H1 (cell line): ENCODE measurements around the gene MACROD2. TPM values are rescaled to one million over a fixed set of nuclear protein-coding genes. Genes with fewer than 3 reads are reported as not detected.

Source experiments
- CTCF ChIA-PET: fragments of 300-600 bp; sonication (Branson Sonifier 250); formaldehyde crosslinking; loops from one replicate; lab custom pipeline; 2021; ENCODE audit not compliant: partially characterized antibody; lab: Charles Lee
- POLR2A ChIA-PET: fragments of 300-600 bp; sonication (Branson Sonifier 250); formaldehyde crosslinking; loops from one replicate; lab custom pipeline; 2021; ENCODE audit warnings: inconsistent platforms; ENCODE audit not compliant: partially characterized antibody; lab: Charles Lee
- DNase-seq, 2 experiments: peaks; one replicate each; pipeline versions ENCODE4 v3.0.0 to v3.0.0-alpha.2; 2010 to 2022; ENCODE audit warnings: low spot score in 2 of 2, low read depth in 1 of 2, mixed read lengths in 1 of 2
- FAIRE-seq: peaks from 2 replicates; lab custom pipeline; 2011; peaks lifted over from hg19 to GRCh38; lab: Jason Lieb, UNC
- H2AFZ ChIP-seq: 2 replicates; pipeline ENCODE4 v1.8.1; 2012; ENCODE audit warnings: low read length, inconsistent platforms
- H2AK5ac ChIP-seq: 2 replicates; pipeline ENCODE4 v1.6.1; 2013; ENCODE audit warnings: low read depth, low read length
- H2BK120ac ChIP-seq: replicated peaks from 2 replicates; pipeline ENCODE3; 2013; ENCODE audit warnings: low read depth, low read length, inconsistent platforms
- H2BK12ac ChIP-seq: 2 replicates; pipeline ENCODE4 v1.6.1; 2013; ENCODE audit warnings: low read depth, low read length
- H2BK15ac ChIP-seq: 2 replicates; pipeline ENCODE4 v1.6.1; 2013; ENCODE audit warnings: low read length
- H2BK20ac ChIP-seq: 2 replicates; pipeline ENCODE4 v1.6.1; 2013; ENCODE audit warnings: low read length
- H2BK5ac ChIP-seq: 2 replicates; pipeline ENCODE4 v1.6.1; 2013; ENCODE audit warnings: low read depth, low read length
- H3K14ac ChIP-seq: 2 replicates; pipeline ENCODE4 v1.6.1; 2013; ENCODE audit warnings: inconsistent platforms; ENCODE audit not compliant: insufficient read length
- H3K18ac ChIP-seq: 2 replicates; pipeline ENCODE4 v1.6.1; 2013; ENCODE audit warnings: low read length; ENCODE audit errors: extremely low read depth
- H3K23ac ChIP-seq: 2 replicates; pipeline ENCODE4 v1.6.1; 2013; ENCODE audit warnings: inconsistent platforms; ENCODE audit not compliant: insufficient read length
- H3K23me2 ChIP-seq: 2 replicates; pipeline ENCODE4 v1.6.1; 2013; ENCODE audit warnings: low read depth, low read length
- H3K27ac ChIP-seq: 2 replicates; pipeline ENCODE4 v1.6.1; 2011; ENCODE audit warnings: low read depth, low read length, inconsistent platforms
- H3K27me3 ChIP-seq, 4 experiments: replicated peaks in 1 of 4; 1 replicate in 1 of 4; 2 replicates in 3 of 4; pipeline versions ENCODE4 v1.6.1 to v1.8.1; 2011 to 2013; ENCODE audit warnings: low read length in 3 of 4, mild to moderate bottlenecking in 3 of 4, inconsistent platforms in 2 of 4, mixed read lengths in 2 of 4, moderate library complexity in 1 of 4; ENCODE audit not compliant: control insufficient read depth in 3 of 4, insufficient read depth in 3 of 4; ENCODE audit errors: extremely low read depth in 1 of 4
- H3K36me3 ChIP-seq, 4 experiments: 2 replicates each; pipeline versions ENCODE4 v1.6.1 to v1.8.1; 2011 to 2013; ENCODE audit warnings: mild to moderate bottlenecking in 4 of 4, low read length in 3 of 4, moderate library complexity in 2 of 4, control low read depth in 1 of 4, inconsistent platforms in 1 of 4; ENCODE audit not compliant: insufficient read depth in 4 of 4, control insufficient read depth in 2 of 4
- H3K4ac ChIP-seq: replicated peaks from 2 replicates; pipeline ENCODE3; 2013; ENCODE audit warnings: low read length, low read depth, mixed read lengths, inconsistent platforms; ENCODE audit not compliant: insufficient read length
- H3K4me1 ChIP-seq, 4 experiments: replicated peaks in 1 of 4; 1 replicate in 1 of 4; 2 replicates in 3 of 4; pipeline versions ENCODE4 v1.6.1 to v1.8.1; 2011 to 2013; ENCODE audit warnings: low read length in 3 of 4, inconsistent platforms in 2 of 4, mixed read lengths in 1 of 4; ENCODE audit not compliant: insufficient read depth in 4 of 4, control insufficient read depth in 3 of 4
- H3K4me2 ChIP-seq, 2 experiments: 2 replicates each; pipeline versions ENCODE4 v1.6.1 to v1.8.1; 2011 to 2013; ENCODE audit warnings: low read depth in 2 of 2, low read length in 2 of 2, control low read depth in 1 of 2, inconsistent platforms in 1 of 2, mild to moderate bottlenecking in 1 of 2; ENCODE audit not compliant: insufficient read depth in 1 of 2
- H3K4me3 ChIP-seq, 4 experiments: fragments of 200-600, 300-600 bp in 1 of 4; sonication (generic), shearing (Covaris generic), sonication (Bioruptor Twin) in 1 of 4; 2 replicates each; pipeline versions ENCODE4 v1.5.1 to v1.8.1; 2011 to 2016; ENCODE audit warnings: low read length in 4 of 4, low read depth in 3 of 4, control low read depth in 2 of 4, inconsistent platforms in 2 of 4, mild to moderate bottlenecking in 2 of 4, mixed read lengths in 1 of 4, moderate library complexity in 1 of 4; ENCODE audit not compliant: insufficient read depth in 2 of 4; ENCODE audit errors: extremely low read depth in 1 of 4
- H3K56ac ChIP-seq: replicated peaks from 2 replicates; pipeline ENCODE3; 2013; ENCODE audit warnings: low read depth, mild to moderate bottlenecking, mixed read lengths, low read length, inconsistent platforms; ENCODE audit not compliant: insufficient read length
- H3K79me1 ChIP-seq: 2 replicates; pipeline ENCODE4 v1.6.1; 2013; ENCODE audit warnings: low read depth, low read length, control low read depth
- H3K79me2 ChIP-seq, 2 experiments: 2 replicates each; pipeline versions ENCODE4 v1.6.1 to v1.8.1; 2012 to 2013; ENCODE audit warnings: low read length in 2 of 2, mild to moderate bottlenecking in 2 of 2, inconsistent platforms in 1 of 2; ENCODE audit not compliant: insufficient read depth in 2 of 2, control insufficient read depth in 1 of 2
- H3K9ac ChIP-seq, 4 experiments: replicated peaks in 1 of 4; 1 replicate in 1 of 4; 2 replicates in 3 of 4; pipeline versions ENCODE4 v1.6.1 to v1.8.1; 2011 to 2013; ENCODE audit warnings: low read depth in 3 of 4, low read length in 3 of 4, control low read depth in 2 of 4, mild to moderate bottlenecking in 2 of 4, moderate library complexity in 2 of 4, inconsistent platforms in 1 of 4; ENCODE audit errors: extremely low read depth in 1 of 4
- H3K9me3 ChIP-seq, 2 experiments: 2 replicates each; pipeline versions ENCODE4 v1.6.1 to v1.8.1; 2012 to 2013; ENCODE audit warnings: mild to moderate bottlenecking in 2 of 2, moderate library complexity in 2 of 2, control low read depth in 1 of 2, inconsistent platforms in 1 of 2, low read depth in 1 of 2, low read length in 1 of 2, mixed read lengths in 1 of 2; ENCODE audit not compliant: insufficient read depth in 2 of 2
- H4K20me1 ChIP-seq, 2 experiments: replicated peaks in 1 of 2; 2 replicates each; pipeline versions ENCODE3 to v1.8.1; 2011 to 2013; ENCODE audit warnings: inconsistent platforms in 2 of 2, low read length in 2 of 2, mild to moderate bottlenecking in 1 of 2; ENCODE audit not compliant: insufficient read depth in 2 of 2, control insufficient read depth in 1 of 2
- H4K5ac ChIP-seq: 2 replicates; pipeline ENCODE4 v1.6.1; 2013; ENCODE audit warnings: low read length, low read depth, mixed read lengths, inconsistent platforms; ENCODE audit not compliant: insufficient read length
- H4K8ac ChIP-seq: 2 replicates; pipeline ENCODE4 v1.8.0; 2013; ENCODE audit warnings: mild to moderate bottlenecking, moderate library complexity, low read length, inconsistent platforms; ENCODE audit not compliant: insufficient read depth; ENCODE audit errors: extremely low read depth
- H4K91ac ChIP-seq: replicated peaks from 2 replicates; pipeline ENCODE3; 2013; ENCODE audit warnings: low read length, mixed read lengths, inconsistent platforms; ENCODE audit not compliant: insufficient read length
- BCL11A ChIP-seq, 2 experiments: IDR thresholded peaks; one replicate each; pipeline ENCODE4 v1.6.1; 2011; ENCODE audit warnings: low read depth in 2 of 2, low read length in 2 of 2, mild to moderate bottlenecking in 2 of 2
- CEBPB ChIP-seq: IDR thresholded peaks from 2 replicates; pipeline ENCODE4 v1.6.1; 2012; ENCODE audit warnings: low read depth, low read length
- CHD1 ChIP-seq: IDR thresholded peaks from 2 replicates; pipeline ENCODE4 v1.6.1; 2012; ENCODE audit warnings: low read depth, low read length, improper control_type of control experiment
- CREB1 ChIP-seq: IDR thresholded peaks from 2 replicates; pipeline ENCODE4 v1.6.1; 2012; ENCODE audit warnings: inconsistent platforms
- CTBP2 ChIP-seq: IDR thresholded peaks from 2 replicates; pipeline ENCODE4 v1.7.0; 2011; ENCODE audit warnings: borderline replicate concordance, mild to moderate bottlenecking, moderate library complexity, mixed read lengths, low read length; ENCODE audit not compliant: insufficient read depth, insufficient read length
- FOSL1 ChIP-seq: IDR thresholded peaks from 2 replicates; pipeline ENCODE4 v1.6.1; 2011; ENCODE audit warnings: mild to moderate bottlenecking, low read depth, low read length, moderate library complexity; ENCODE audit not compliant: insufficient read depth
- KDM5A ChIP-seq: fragments of 200-600 bp; IDR thresholded peaks from 2 replicates; pipeline ENCODE4 v1.7.1; 2012; ENCODE audit warnings: mild to moderate bottlenecking, low read length, inconsistent platforms, mixed read lengths
- MAFK ChIP-seq: IDR thresholded peaks from 2 replicates; pipeline ENCODE4 v1.6.1; 2012; ENCODE audit warnings: low read depth, mild to moderate bottlenecking, improper control_type of control experiment, low read length
- NANOG ChIP-seq: IDR thresholded peaks from 2 replicates; pipeline ENCODE4 v1.6.1; 2011; ENCODE audit warnings: low read length, low read depth, mild to moderate bottlenecking, inconsistent platforms; ENCODE audit not compliant: insufficient read depth, poor library complexity, severe bottlenecking
- POLR2A ChIP-seq, 2 experiments: IDR thresholded peaks; 1 replicate in 1 of 2; 2 replicates in 1 of 2; pipeline ENCODE4 v1.6.1; 2011; ENCODE audit warnings: low read depth in 2 of 2, low read length in 2 of 2, mild to moderate bottlenecking in 2 of 2; ENCODE audit errors: control extremely low read depth in 1 of 2
- POU5F1 ChIP-seq: IDR thresholded peaks from 2 replicates; pipeline ENCODE4 v1.6.1; 2011; ENCODE audit warnings: low read depth, mild to moderate bottlenecking, low read length, moderate library complexity
- RAD21 ChIP-seq, 2 experiments: IDR thresholded peaks in 1 of 2; conservative IDR thresholded peaks in 1 of 2; 2 replicates each; pipeline ENCODE4 v1.6.1; 2011; ENCODE audit warnings: low read depth in 2 of 2, low read length in 2 of 2, improper control_type of control experiment in 1 of 2, inconsistent platforms in 1 of 2, mild to moderate bottlenecking in 1 of 2, moderate library complexity in 1 of 2
- RFX5 ChIP-seq: IDR thresholded peaks from 2 replicates; pipeline ENCODE4 v1.6.1; 2011; ENCODE audit warnings: low read depth, low read length, improper control_type of control experiment, borderline replicate concordance
- SP1 ChIP-seq: IDR thresholded peaks from 2 replicates; pipeline ENCODE4 v1.6.1; 2011; ENCODE audit warnings: low read depth, low read length
- SRF ChIP-seq: IDR thresholded peaks from 2 replicates; pipeline ENCODE4 v1.6.1; 2011; ENCODE audit warnings: mild to moderate bottlenecking, low read depth, low read length, moderate library complexity
- TEAD4 ChIP-seq: IDR thresholded peaks from 2 replicates; pipeline ENCODE4 v1.6.1; 2012; ENCODE audit warnings: low read depth, low read length, inconsistent platforms, mixed read lengths
- WGBS, 2 experiments: shearing (Covaris generic) in 1 of 2; methylation state at CpG; one replicate each; pipeline versions ENCODE4 v1.1.6 to v1.1.7; 2013 to 2015; ENCODE audit warnings: low lambda C conversion rate in 2 of 2, mixed read lengths in 2 of 2, inconsistent platforms in 1 of 2, low coverage in 1 of 2, missing lambda C conversion rate in 1 of 2; ENCODE audit not compliant: insufficient replicate concordance in 2 of 2, insufficient coverage in 1 of 2, insufficient read length in 1 of 2; ENCODE audit errors: extremely low coverage in 1 of 2, missing lambda C conversion rate in 1 of 2; 5-methylcytosine and 5-hydroxymethylcytosine counted together
- polyA plus RNA-seq, 7 experiments: library from polyadenylated mRNA; depleted of rRNA in 3 of 7; stranded (reverse) in 5 of 7; unstranded in 2 of 7; fragments of >200 nt in 5 of 7; fragments of 200-250 nt in 2 of 7; gene quantifications; 1 replicate in 5 of 7; 2 replicates in 1 of 7; 4 replicates in 1 of 7; pipeline versions ENCODE4 v1.2.1 to v1.2.3, GENCODE V29; 2011 to 2013; ENCODE audit warnings: missing spikeins in 2 of 7, mixed read lengths in 2 of 7
- total RNA-seq: library from RNA; stranded (reverse); fragmentation: NEBNext Ultra II Directional; extraction: Animal tissue kit (Norgen Biotek cat#: 25700); gene quantifications from 2 replicates; pipeline ENCODE4 v1.2.1, GENCODE V29; 2021

Gene MACROD2
- total and polyA plus RNA-seq, 2 of the 8 experiments (the other 6 are each of a cell fraction or from before 2014, with no cell fraction given) = 0.70 to 3.9 TPM

- Histone ChIP-seq H4K91ac (no peak overlapping the region), H4K8ac (no peak overlapping the region), H3K4me1 (no peaks in the 10 kb centered on the region), H3K18ac (no peak overlapping the region), H2BK120ac (no peak overlapping the region), H3K14ac (no peak overlapping the region), H3K4me2 (no peak overlapping the region), H2BK15ac (no peak overlapping the region), H2AK5ac (no peak overlapping the region), H2AFZ (no peak overlapping the region), H3K79me1 (no peaks in the 10 kb centered on the region), H3K23me2 (0 out of 2 replicates have a peak, but pooled peaks cover 2% of the 10 kb centered on the region), H3K4me3 (no peak overlapping the region), H3K27me3 (no peaks in the 10 kb centered on the region), H3K36me3 (no peaks in the 10 kb centered on the region), H2BK12ac (no peak overlapping the region), H3K27ac (no peak overlapping the region), H4K20me1 (no peaks in the 10 kb centered on the region), H3K23ac (no peak overlapping the region), H2BK20ac (no peak overlapping the region), H2BK5ac (no peak overlapping the region), H3K9ac (no peak overlapping the region), H3K9me3 (no peaks in the 10 kb centered on the region), H4K5ac (no peak overlapping the region), H3K79me2 (no peaks in the 10 kb centered on the region), H3K56ac (no peak overlapping the region), H3K4ac (no peak overlapping the region)
- FAIRE-seq = no peak
- 92% methylated on average over 4 of the region's 4 CpGs; no CpG with 5 or more reads in 1 of the 2 experiments for WGBS, 2 experiments
- POLR2A ChIA-PET = no interaction called here
- CTCF ChIA-PET = interaction anchor here (0.6 to 0.9 kb wide), 3 partner anchors 11 to 445 kb away, joined by 3 to 5 read pairs (median 4); no protein-coding TSS in a partner anchor
- DNase-seq = no peak
- TF ChIP-seq RFX5 = no peak
- no peak for TF ChIP-seq BCL11A (IDR thresholded peaks at IDR 0.05; ENCODE audit: low read depth in 2 of 2, low read length in 2 of 2)
- no peak for TF ChIP-seq MAFK
- TF ChIP-seq KDM5A = no peak
- TF ChIP-seq FOSL1 = no peak
- no peak for TF ChIP-seq SP1
- no peak for TF ChIP-seq NANOG
- no peak for TF ChIP-seq SRF
- TF ChIP-seq POU5F1 = no peak
- no peak for TF ChIP-seq CTBP2
- TF ChIP-seq CREB1 = no peak
- TF ChIP-seq POLR2A (IDR thresholded peaks at IDR 0.05; ENCODE audit: control extremely low read depth in 1 of 2, low read depth in 2 of 2, low read length in 2 of 2) = no peak
- no peak for TF ChIP-seq CHD1
- TF ChIP-seq RAD21 (IDR thresholded peaks at IDR 0.05 in 1 of 2, conservative IDR thresholded peaks at IDR 0.05 in 1 of 2; ENCODE audit: low read depth in 2 of 2, low read length in 2 of 2) = no peak
- TF ChIP-seq TEAD4 = no peak
- no peak for TF ChIP-seq CEBPB
Observed at GRCh38 chr20:14932040-14932439, 936.7 kb downstream of the MACROD2 start.
